Right lobe of liver (tissue), 4 donors: Measurements from ENCODE around the gene AMBRA1.

Source experiments
- POLR2A ChIP-seq: fragments of 450-650 bp; IDR thresholded peaks from one replicate; pipeline ENCODE4 v1.6.1; 2017; ENCODE audit warnings: antibody characterized with exemption, mild to moderate bottlenecking
- TF ChIP-seq, protein P1 (sequence below), 4 donors: fragments of 200-600 bp in 3 of 4; fragments of 450-650 bp in 1 of 4; IDR thresholded peaks; one replicate each; pipeline versions ENCODE4 v1.5.1 to v1.8.0; 2016 to 2022; ENCODE audit warnings: antibody characterized with exemption in 4 of 4, mild to moderate bottlenecking in 2 of 4
- donor health status: DM: no; HTN: no; CAD: no.
- donor health status: DM: no; HTN: no; CAD: no.
- donor health status: DM: no; HTN: yes; CAD: no.

DNA sequence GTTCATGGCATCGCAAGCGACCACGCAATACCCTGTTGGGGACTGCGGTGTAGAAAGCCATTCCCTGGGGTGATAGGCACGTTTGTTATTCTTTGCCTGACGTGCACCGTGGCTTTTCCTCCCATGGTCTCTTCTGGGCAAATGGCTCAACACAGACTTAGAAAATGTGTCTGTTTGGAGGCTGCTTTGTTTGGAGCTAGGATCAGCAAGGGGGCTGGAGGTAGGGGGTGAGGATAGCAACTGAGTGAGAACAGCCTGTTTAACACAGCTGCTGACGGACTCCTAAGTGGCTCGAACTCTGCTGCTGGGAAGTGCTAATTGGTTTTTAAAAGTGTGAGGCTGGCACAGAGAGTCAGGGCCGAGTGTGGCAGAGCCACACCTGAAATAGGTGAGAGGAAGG is 186.2 kb downstream of the AMBRA1 start:
- TF ChIP-seq, protein P1, sequence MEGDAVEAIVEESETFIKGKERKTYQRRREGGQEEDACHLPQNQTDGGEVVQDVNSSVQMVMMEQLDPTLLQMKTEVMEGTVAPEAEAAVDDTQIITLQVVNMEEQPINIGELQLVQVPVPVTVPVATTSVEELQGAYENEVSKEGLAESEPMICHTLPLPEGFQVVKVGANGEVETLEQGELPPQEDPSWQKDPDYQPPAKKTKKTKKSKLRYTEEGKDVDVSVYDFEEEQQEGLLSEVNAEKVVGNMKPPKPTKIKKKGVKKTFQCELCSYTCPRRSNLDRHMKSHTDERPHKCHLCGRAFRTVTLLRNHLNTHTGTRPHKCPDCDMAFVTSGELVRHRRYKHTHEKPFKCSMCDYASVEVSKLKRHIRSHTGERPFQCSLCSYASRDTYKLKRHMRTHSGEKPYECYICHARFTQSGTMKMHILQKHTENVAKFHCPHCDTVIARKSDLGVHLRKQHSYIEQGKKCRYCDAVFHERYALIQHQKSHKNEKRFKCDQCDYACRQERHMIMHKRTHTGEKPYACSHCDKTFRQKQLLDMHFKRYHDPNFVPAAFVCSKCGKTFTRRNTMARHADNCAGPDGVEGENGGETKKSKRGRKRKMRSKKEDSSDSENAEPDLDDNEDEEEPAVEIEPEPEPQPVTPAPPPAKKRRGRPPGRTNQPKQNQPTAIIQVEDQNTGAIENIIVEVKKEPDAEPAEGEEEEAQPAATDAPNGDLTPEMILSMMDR (IDR thresholded peaks at IDR 0.05): no peak
- no peak for TF ChIP-seq POLR2A
